NCI-H1694 (cell line): ENCODE results near the gene FMO5.
"Not testable (repeated sequence)": the region's sequence is repeated elsewhere in the genome, so short reads cannot be mapped to it uniquely, and the experiment has no call there.

Experiments
- DNase-seq: peaks from one replicate; lab custom pipeline; 2025; lab: John Stamatoyannopoulos, UW

Gene FMO5

DNA sequence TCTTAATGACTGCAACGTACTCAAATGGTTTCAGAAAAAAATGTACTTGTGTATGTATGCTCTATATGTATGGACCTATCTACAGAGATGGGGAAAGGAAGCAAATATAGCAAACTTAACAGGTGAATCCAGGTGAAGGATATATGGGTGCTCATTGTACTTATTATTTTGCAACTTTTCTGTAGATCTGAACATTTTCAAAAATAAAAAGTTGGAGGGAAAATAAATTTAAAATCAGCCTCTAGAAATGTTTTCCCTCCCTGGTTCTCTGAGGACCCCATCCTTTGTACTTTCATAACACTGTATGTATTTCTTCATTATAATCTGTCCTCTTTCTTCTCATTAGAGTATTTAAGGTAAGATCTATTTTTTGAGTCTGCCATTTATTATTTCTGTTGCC, 17.9 kb downstream of the FMO5 start:
- DNase-seq: no peak

DNA sequence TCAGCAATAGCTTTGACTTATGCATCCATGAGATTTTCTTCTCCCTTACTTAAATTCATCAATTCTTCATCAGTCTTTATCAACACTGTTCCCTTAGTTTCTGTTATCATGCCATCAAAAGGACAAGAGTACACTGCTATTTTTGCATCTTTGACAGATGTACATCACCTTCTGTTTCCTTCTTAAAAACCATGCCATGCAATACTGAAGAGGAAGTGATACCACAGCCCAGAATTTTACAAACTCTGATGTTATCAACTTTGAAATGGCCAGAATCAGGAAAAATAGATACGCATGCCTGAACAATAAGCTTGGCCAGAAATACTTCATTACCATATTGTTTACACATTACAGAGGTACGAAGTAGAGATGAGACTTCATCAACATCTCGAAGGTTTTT, 21.1 kb downstream of the FMO5 start:
- no peak for DNase-seq

DNA sequence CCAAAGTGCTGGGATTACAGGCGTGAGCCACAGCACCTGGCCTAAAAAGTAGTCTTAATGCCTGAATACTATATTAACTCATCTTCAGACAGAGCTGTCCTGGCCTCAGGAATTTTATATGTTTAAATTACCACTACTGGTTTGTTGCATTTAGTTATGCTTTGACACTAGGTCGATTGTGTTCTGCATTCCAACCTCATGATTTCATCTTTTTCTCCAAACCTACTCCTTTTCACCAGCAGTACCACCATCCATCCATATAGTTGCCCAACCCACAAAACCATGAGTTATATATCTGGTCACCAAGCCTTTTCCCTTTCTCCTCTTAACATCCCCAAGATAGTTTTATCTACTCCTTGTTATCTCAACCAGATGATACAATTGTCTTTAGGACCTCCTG, 22.6 kb downstream of the FMO5 start:
- no peak for DNase-seq

DNA sequence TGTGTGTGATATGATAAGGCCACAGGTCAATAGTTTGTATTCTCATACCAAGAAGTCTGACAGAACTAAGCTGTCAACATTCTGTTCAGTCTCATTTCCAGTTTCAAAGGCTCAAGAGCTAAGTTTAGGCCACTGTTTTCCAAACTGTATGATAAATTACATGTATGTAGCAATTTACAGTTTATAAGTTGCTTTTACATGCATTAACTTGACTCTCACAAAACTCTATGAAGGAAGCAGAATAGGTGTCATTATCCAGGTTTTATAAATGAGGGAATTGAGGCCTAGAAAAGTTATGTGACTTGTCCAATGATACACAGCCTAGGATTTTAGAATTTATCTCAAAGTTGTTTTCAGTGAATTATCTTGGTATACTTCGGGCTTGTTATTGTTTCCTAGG, 23.4 kb downstream of the FMO5 start:
- no peak for DNase-seq

DNA sequence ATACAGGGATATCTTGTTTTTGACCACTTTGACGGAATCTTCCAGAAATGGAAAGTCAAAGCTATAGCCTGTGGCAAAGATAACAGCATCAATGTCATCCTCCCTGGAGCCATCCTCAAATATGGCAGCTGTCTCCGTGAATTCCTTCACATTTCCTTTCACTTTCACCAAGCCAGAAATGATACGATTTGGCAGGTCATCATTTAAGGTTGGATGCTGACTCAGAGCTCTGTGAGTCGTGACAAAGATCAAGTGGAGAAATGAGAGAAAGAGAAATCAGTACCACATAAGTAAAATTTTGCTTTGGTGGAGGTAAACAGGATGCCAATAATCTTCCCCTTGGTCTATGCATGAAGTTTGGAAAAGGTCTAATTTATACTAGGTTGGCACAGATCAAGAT, 23.9 kb downstream of the FMO5 start:
- DNase-seq: no peak

DNA sequence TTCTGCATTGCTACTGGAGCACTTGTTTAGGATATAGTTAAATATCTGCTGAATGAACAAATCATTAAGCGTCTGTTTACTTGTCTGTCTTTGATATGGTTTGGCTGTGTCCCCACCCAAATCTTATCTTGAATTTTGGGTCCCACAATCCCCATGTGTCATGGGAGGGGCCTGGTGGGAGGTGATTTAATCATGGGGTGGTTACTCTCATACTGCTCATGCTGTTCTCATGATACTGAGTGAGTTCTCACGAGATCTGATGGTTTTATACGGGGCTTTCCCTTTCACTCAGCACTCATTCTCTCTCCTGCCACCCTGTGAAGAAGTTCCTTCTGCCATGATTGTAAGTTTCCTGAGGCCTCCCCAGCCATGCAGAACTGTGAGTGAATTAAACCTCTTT, 27.8 kb downstream of the FMO5 start:
- DNase-seq: not testable (repeated sequence)

DNA sequence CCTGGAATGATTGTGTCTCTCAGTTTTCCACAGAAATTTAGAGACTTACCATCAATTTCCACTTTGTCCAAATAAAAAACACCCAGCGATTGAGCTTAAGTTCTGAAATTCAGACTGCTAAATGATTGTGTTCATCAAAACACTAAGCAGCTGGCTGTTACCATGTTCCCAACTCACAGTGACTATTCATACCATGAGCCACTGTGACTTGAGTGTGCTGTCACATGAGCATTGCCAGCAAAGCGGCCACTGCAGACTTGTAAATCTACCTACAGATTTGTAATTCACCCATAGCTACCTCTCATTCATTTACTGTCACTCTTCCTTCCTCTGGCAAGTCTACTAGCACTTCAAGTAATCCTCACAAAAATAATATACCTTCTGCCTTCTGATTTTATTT, 35.6 kb downstream of the FMO5 start:
- DNase-seq: no peak

DNA sequence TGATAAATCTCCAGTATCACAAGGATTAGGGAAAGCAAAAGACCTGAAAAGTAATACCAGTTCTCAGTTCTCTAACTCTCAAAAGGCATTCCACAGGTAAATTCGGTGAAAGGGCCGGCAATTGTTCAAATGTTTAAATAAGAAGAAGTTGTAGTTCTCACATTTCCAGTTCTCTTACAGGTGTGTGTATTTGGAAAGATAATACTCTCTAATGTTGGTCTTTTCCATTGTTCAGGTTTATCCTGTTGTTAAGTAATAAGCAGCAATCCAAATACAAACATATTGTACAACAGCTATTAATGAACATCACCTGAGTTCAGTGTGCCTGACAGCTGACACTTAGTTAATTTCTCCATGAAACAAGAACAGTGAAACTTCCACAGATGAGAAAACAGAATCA, 39.7 kb downstream of the FMO5 start:
- DNase-seq: no peak

DNA sequence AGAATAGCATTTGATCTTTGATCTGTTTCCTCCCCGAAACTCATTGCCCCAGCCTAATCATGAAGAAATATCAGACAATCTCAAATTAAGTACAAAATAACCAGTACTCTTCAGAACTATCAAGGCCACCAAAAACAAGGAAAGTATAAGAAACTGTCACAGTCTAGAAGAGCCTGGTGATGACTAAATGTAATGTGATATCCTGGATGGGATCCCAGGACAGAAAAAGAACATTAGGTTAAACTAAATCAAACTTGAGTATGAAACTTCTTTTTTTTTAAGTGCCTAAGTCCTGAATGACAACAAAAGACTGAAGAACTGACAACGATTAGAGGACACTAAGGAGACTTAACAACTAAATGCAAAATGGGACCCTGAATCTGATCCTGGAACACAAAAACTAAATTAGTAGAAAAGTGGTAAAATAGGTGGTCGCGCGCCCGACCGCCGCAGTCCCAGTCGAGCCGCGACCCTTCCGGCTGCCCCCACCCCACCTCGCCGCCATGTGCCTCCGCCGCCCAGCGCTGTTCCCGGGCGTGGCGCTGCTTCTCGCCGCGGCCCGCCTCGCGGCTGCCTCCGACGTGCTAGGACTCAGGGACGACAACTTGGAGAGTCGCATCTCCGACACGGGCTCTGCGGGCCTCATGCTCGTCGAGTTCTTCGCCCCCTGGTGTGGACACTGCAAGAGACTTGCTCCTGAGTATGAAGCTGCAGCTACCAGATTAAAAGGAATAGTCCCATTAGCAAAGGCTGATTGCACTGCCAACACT, 47.3 kb downstream of the FMO5 start:
- DNase-seq: no peak

DNA sequence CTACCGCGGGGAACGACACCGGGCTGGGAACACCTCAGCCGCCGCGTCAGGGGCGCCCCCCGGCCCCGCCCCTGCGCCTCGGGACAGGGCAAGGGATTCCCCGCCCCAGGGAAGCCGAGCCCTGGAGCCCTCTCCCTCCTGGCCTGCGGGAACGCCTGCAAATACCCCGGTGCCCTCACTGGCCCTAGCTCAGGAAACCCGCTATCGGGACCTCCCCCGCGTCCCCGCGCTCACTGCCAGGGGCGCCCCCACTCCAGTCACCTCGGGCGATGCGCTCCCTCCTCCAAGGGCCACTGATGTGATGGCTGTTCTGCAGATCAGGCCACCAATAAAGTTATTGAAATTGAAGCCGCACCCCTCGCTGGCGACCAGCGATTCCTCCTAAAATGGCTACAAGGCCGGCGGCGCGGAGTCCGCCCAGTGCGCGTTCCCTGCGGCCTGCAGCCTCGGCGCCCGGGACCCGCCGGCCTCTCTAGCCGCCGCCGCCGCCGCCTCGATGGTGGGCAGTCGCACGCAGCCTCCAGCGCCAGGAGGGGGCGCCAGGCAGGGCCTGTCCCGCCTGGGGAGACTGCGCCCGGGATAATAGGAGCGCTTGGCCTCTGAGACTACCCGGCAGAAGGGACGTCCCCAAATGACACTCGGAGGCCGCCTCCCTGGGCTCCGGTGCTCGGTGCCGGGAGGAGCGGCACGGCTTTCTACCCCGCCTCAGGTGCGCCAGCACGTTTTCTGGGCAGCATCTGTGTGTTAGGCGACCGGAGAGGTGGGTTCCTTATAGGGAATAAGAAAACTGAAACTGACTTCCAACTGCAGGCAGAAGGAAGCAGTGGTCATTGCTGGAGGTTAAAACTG, 52.7 kb downstream of the FMO5 start, which contains the start of gene PRKAB2:
Gene PRKAB2 (minus strand): TSS at position 303 of the 849 bp plus-strand sequence. CDS start 326 bp downstream, outside the sequence.
- peak; percentile 88 for DNase-seq

DNA sequence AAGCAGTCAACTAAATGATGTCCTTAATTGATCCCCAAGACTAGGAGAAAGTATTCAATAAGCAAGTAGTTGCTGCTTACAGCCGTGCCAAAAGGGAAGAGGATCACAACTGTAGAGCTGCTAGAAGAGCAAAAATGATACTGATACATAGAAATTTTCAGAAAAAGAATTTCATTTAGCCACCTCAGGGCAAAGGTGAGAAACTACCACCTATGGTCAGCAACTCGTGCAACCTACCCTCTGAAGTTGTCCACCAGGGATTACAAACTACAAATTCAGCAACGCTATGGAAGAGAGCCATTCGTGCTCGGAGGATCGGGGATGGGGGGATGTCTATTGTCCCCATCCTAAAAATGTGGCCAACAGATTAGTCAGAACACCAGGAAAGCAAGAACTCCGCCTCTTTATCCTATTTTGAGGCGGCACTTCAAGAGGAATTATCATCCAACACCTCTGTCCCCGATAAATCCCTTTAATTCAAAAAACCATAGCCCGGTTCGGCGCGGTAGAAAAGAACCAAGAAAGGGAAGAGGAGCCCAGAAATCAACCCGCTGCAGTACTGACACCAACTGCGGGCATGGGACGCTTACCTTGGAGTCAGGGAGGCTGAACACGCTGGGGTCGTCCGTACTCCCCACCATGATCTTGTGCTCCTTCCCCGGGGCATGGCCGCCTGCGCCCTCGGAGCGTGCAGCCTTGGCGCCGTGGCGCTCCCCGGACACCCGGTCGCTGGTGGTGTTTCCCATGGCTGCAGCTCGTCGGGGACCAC, 53.6 kb downstream of the FMO5 start:
- no peak for DNase-seq

DNA sequence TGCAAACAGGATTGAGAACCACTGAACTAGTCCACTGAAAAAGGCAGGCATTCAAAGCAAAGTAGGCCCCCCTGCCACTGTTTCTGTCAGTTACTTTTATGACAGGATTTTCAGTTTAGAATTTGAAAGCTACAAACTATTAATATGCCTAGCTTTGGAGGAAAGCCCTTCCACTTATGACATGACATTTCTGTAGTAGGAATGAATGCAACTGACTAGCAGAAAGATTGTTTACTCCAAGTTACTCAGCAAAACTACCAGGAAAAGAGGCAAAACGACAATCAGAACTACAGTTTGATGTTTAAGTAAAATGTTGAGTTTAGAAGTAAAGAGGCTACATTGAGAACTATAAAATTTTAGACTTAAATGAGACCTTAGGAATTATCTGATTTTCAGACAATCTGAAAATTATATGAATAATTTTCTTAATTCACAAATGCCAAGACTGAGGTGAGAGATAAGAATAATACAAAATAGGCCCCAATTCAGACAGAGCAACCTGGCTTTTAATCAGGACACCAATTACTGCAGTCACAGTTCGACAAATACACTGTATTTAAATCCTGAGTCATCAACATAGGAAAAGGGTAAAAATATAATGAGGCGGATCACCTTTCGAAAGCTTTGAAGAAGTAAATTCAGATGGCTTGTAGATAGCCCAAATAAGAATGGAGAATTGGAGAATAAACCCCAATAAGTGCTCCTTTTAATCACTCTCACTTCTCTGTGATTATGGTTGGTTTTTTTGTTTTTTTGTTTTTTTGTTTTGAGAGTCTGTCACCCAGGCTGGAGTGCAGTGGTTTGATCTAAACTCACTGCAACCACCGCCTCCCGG, 55.1 kb downstream of the FMO5 start:
- no peak for DNase-seq

DNA sequence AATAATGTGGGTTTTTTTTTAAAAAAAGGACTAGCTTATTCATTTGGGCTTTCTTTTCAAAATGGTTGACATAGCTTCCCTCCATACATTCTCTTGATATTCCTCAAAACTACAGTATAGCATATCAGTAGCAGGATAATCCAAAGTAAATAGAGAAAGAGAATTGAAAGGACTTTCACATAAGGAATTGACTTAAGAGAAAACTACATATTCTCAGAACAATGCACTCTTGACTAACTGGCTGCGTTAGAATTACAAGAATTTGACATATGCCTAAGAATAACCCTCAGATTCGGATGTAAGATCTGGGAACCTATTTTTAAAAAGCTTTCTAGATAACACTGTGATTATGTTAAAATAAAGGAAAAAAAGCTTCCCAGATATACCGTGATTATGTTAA, 56.0 kb downstream of the FMO5 start:
- DNase-seq: no peak

DNA sequence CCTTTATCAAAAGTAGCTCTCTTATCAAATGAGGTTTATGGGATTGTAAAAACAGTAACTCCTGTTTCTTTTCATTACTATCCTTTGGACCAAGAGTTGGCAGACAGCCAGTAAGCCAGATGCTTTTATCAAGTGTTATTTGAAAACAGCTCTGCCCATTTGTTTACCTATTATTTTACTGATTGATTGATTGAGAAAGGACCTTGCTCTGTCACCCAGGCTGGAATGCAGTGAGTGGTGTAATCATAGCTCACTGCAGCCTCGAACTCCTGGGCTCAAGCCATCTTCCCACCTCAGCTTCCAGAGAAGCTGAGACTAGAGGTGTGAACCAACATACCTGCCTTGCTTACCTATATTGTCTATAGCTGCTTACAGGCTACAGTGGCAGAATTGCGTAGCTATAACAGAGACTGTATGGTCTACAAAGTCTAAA, 56.5 kb downstream of the FMO5 start:
- DNase-seq: peak; percentile 45

DNA sequence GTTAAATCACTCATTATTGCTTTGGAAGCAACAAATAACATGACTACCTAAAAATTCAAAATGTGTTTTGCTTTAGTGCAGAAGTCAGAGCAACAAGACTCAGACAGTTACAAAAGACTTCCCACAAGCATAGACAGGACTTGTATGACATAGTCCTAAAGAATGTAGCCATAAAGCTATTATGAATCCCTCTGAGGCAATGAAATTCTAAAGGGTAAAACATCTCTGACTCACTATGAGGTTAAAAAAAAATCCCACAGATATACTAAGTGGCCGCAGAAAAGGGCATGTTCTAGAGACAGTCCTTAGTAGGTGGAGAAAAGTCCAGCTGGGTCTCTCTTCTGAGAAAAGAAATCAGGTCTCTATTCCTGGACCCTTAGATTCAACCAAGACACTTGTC, 57.8 kb downstream of the FMO5 start:
- no peak for DNase-seq

DNA sequence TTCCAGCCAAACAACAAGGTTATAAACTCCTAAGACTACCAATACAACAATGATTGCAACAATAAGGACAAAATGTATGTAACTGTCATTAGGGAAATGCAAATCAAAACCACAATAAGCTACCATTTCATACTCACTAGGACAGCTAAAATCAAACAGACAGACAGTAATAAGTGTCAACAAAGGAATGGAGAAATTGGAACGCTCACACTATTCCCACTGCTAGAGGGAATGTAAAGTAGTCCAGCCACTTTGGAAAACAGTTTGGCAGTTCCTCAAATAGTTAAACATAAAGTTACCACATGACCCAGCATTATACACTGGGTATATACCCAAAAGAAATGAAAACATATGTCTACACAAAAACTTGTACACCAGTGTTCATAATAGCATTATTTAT, 62.1 kb downstream of the FMO5 start:
- no peak for DNase-seq

DNA sequence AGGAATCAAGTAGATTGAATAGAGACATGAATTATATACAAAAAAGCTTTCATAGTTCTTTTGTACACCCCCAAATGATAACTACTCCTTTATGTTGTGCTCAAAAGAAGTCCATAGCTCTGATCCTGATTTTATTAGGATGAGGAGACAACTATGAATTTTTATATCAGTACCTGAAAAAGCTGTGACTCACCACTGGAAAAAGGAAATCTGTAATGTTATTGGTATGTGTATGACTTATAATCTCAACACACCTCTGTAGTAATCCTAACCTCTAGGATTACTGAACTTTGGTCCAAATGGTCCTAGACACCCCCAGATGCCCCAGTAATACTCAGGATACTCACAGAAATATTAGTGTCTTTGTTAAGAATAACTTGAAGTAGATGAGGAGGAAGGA, 63.0 kb downstream of the FMO5 start:
- no peak for DNase-seq

DNA sequence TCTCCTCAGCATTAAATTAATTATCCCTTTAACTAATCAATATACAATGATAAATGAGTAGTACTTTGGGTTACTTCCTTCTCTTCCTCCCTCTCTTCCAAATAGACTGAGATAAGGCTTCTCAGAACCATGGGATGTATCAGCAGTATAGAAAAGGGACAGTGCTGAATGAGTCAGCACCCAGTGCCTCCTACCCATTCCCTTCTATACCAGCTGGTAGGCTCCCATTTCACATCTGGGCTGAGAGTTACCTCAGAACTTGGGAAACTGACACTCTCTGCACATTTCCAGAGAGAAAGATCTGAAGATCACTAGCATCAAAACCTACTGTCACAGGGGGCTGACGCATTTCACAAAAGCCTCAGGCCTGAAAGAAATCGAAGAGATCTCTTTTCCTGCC, 68.0 kb downstream of the FMO5 start:
- DNase-seq: not testable (repeated sequence)

DNA sequence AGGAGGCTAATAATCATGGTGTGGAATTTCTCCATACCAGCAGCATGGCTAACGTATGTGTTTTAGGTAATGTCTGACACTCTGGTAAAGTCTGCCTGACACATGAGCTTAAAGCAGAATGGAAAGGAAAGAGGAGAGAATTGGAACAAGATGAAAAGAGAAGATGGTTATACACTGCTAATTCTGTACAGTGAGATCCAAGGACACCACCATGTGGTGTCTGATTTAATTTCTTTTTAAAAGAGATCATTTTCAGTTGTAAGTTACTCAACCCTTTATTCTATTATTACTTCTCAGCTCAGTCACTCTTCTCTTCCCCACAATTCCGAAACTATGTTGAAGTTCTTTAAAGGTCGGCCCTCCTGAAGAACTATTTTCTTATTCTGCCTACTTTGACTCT, 68.5 kb downstream of the FMO5 start:
- no peak for DNase-seq

DNA sequence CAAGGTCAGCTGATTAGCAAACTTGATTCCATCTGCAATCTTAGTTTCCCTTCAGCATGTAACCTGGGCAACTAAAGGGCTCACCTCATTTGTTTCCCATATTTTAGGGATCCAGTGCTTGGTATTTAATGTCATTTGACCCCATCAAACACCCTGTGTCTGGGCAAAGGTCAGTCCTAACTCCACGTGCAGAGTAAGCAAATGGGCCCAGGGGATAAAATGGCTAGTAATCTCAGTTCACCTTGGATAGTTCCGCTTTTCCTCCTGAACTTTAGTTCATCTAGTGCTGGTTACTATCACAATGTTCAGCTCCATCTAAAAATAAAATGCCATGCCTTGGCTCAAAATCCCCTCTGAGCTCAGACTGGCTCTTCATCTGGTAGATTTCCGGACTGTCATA, 72.4 kb downstream of the FMO5 start:
- DNase-seq: no peak

DNA sequence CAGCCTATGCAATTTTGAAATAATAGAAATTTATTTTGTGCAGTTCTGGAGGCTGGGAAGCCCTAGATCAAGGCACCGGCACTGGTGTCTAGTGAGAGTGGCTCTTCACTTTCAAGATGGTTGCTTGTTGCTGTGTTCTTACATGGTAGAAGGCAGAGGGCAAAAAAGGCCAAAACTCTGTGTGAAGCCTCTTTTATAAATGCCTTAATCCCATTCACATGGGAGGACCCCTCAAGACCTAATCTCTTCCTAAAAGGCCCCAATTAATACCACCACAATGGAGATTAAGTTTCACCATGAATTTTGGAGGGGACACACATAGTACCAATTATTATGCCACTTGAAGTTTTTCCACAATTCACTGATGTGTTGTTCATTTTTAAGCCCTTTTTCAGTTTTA, 73.9 kb downstream of the FMO5 start:
- no peak for DNase-seq

DNA sequence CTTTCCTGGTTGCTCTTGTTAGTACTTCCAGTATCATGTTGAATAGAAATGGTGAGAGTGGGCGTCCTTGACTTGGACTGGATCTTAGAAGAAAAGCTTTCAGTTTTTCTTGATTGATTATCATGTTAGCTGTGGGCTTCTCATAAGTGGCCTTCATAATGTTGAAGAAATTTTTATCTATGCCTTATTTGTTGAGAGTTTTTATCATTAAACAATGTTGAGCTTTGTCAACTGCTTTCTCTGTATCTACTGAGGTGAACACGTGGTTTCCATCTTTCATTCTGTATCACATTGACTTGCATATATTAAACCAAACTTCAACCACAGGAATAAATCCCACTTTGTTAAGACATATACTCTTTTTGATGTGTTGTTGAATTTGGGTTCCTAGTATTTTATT, 82.3 kb downstream of the FMO5 start:
- DNase-seq: no peak
